ENCODE measurements around the gene TIAM2.
"Not testable (repeated sequence)": the region's sequence is repeated elsewhere in the genome, so short reads cannot be mapped to it uniquely, and the experiment has no call there.

TIAM2 gene

DNA sequence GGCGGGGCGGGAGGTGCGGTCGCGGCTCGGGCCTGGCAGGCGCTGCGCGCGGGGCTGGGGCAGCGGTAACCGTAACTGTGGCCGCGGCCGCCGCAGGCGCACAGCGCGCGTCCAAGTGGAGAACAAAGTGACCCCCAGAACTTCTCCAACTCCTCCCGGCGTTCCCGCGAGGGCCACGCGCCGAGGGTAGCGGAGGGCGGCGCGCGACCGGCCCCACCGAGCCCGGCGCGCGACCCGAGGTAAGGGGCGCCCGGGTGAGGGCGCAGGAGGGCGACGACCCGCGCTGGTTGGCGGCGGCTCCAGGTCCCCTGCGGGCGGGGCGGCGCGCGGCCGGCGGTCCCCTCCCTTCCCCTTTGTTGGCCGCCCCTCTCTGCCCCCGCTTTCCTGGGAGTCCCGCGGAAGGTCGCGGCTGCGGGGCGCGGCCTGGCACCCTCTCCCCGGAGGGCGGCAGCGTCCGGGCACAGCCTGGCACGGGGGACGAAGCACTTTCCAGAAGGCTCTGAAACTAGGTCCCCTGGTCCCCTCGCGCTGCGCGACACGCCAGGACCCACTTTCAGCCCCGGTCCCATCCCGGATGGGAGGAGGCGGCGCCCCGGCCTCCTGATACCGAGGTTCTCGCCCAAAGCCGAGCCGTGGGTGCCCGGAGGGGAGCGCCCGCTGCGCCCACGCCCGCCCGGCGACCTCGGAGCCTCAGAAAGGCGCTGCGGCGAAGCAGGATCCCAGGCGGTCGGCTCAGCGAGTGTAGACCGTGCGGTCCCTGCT, at the start of gene TIAM2:
TSS of gene TIAM2 (plus strand) at position 62 of the 762 bp plus-strand sequence. CDS start 133,909 bp downstream, outside the sequence.
- DNase-seq = no peak

DNA sequence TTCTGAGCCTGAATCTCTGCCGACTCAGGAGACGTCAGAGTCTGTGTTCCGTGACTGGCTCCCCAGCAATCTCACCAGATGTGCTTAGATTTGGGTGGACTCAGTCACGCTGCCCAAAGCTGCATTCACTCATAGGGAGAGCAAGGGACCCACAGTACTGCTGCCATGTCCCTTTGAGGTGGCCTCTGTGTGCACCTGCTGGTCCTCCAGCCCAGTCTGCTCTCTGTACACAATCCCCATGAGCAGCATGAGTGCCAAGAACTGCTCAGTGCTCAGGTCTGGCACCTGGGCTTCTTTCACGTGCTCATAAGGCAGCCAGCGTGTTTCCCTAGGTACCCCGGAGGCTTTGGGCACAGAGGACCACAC, 44.2 kb upstream of the TIAM2 start:
- DNase-seq = no peak

GRCh38 chr6:154951345-154952200, 43.5 kb upstream of the TIAM2 start:
- no peak for DNase-seq

DNA sequence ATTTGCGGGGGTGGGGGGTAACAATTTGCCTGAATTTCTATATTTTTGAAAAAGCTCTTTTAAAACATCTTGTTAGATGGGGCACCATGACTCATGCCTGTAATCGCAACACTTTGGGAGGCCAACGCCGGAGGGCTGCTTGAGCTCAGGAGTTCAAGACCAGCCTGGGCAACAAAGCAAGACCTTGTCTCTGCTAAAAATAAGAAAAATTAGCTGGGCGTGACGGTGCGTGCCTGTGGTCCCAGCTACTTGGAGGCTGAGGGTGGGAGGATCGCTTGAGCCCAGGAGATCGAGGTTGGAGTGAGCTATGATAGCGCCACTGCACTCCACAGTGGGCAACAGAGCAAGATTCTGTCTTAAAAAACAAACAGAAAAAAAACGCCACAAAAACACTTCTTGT, 41.5 kb upstream of the TIAM2 start:
- no peak for DNase-seq

DNA sequence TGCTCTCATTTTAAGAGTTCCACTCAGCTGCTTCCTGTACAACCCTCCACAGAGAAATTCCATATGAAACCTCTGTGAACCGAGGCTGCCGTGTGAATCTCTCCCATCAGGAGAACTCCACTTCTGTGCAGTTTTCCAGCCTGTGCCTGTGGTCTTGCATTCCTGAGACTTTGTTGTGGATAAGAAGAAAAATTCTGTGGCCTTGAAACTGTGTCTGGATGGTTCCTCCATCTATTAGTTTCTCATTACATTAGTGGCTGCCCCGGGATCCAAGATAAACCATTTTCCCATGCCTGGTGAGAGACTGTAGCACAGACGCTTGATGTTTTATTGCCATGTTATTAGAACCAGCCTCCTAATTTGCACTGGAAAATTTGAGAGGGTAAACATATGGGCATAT, 40.8 kb upstream of the TIAM2 start:
- no peak for DNase-seq

DNA sequence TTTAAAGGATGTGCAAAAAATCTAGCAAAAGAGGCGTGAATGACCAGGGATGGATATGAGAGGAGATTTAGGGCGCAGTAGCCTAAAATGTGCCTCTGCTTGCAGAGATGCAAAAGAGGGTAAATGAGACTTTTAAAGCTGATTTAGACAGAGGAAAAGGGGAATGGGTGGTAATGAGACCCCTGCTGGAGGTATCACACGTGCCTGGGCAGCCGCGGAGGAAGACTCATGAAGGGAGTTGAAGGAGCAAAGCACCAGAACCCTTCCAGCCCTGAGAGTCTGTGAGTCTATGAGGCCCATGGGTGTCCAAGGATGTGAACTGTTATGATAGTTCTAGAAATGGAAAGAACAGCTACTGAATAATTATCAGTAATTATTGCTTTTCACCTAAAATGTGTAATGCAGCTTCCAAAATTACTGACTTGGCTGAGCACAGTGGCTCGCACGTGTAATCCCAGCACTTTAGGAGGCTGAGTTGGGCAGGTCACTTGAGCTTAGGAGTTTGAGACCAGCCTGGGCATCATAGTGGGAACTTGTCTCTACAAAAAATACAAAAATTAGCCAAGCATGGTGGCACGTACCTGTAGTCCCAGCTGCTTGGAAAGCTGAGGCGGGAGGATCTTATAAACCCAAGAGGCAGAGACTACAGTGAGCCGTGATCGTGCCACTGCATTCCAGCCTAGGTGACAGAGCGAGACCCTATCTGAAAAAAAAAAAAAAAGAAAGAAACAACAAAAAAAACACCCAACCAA, 38.2 kb upstream of the TIAM2 start:
- DNase-seq = no peak

- no peak for DNase-seq
Measured at GRCh38 chr6:154958469-154958868, 36.6 kb upstream of the TIAM2 start.

GRCh38 chr6:154960299-154960843, 34.7 kb upstream of the TIAM2 start:
- DNase-seq = no peak

DNA sequence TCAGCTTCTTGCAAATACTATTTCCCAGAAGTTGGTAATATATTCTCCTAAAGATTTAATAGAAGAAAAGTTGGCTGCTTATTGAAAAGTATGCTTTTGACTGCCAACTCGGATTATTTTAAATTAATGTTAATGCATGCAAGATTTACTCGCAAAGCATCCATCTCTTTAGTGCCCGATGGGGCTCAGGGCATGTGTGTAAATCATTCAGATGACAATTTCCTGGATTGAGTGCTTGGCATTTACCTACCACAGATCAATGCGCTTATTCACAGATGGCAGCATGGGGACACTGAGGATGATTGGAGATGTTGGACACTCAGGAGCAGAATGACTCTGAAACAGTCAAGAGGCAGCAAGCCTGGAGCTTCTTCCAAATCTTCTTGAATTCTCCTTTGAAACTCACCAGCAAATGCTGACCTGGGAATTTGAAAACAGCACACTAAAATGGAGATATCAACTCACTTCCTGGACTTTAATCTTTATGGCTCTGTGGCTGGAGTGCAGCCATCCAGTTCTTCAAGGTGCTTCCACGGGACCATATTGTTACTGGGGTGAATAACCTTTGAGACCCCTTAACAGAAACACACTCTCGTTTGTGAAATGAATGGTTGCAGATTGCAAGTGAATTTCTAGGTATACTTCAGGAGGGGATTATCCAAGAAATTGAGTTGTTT, 34.1 kb upstream of the TIAM2 start:
- DNase-seq = no peak

DNA sequence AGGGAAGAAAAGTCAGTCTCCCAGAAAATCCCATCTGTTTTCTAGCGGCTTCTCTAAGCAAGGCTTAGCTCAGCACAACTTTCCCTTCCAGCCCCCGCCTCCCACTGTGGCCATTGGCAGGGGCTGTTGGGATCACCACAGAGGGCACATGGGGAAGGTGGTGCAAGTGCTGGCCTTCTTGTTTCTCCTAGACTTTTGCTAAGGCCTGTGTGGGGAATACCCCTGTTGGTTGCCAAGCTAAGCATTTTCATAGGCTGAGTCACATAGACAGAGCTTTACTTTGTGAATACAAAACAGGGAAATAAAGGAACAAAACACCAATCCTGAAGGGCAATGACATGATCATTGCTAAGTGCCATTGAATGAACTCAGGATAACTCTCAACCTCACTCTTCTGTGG, 32.4 kb upstream of the TIAM2 start:
- peak; percentile 70 for DNase-seq

- not testable (repeated sequence) for DNase-seq
Measured at GRCh38 chr6:154966065-154966770, 28.9 kb upstream of the TIAM2 start.

GRCh38 chr6:154969796-154970195, 25.3 kb upstream of the TIAM2 start:
- no peak for DNase-seq

DNA sequence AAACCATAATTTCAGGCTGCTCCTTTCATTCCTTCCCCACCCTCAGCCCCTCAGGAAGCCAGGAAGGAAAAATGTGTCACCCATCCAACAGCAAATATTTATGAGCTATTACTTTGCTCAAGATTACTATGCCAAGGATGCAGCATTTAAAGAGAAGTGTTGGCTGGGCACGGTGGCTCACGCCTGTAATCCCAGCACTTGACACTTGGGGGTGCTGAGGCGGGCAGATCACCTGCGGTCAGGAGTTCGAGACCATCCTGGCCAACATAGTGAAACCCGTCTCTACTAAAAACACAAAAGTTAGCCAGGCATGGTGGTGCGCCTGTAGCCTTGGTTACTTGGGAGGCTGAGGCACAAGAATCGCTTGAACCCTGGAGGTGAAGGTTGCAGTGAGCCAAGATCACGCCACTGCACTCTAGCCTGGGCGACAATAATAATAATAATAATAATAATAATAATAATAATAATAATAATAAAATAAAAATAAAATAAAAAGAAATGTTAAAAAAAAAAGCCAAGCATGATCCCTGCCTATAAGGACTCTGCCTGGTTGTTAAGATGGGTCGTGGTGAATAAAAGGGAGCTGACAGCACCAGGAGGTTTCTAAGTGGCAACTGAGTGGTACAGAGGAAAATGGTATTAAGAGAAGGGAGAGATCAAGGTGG, 20.5 kb upstream of the TIAM2 start:
- DNase-seq = no peak

- no peak for DNase-seq
Measured at GRCh38 chr6:154977588-154977987, 17.5 kb upstream of the TIAM2 start.

GRCh38 chr6:154980273-154981078, 14.6 kb upstream of the TIAM2 start:
- DNase-seq = no peak

DNA sequence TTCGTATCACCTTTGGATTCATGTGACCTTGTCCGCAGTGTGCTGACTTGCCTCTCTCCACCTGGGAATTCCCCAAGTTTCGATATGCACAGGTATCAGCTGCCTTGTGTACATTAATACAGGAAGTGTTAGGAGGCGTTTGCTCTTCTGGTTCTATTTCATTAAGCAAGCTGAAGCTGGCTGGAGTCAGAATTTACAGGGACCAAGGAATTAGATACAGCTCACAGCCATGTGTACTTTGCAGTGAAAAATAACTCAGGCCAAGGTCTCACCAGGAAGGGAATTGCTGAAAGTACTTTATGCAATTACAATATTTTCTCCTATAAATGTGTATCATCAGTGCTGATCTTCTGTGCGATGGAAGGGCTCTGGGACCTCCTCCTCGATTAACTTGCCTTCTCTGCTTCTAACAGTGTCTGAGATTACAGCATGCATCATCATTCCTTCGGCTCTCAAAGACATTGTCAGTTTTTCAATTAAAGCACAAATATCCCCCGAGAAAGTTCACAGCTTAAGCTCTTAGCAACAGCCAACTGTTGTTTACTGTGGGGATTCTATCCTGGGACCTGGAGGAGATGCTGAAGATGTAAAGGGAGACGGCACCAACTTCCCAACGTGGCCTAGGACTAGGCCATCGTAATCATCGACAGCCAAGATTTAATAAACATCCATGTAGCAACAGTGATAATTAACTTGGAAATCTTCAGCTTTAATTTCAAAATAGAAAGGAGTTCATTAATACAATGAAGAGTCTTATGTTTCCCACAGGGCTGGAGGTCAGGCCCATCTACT, 13.8 kb upstream of the TIAM2 start:
- no peak for DNase-seq

GRCh38 chr6:154984146-154984545, 11.0 kb upstream of the TIAM2 start:
- DNase-seq = no peak

- DNase-seq = no peak
Measured at GRCh38 chr6:154986787-154987235, 8.3 kb upstream of the TIAM2 start.

GRCh38 chr6:154989448-154989847, 5.7 kb upstream of the TIAM2 start:
- DNase-seq = no peak

DNA sequence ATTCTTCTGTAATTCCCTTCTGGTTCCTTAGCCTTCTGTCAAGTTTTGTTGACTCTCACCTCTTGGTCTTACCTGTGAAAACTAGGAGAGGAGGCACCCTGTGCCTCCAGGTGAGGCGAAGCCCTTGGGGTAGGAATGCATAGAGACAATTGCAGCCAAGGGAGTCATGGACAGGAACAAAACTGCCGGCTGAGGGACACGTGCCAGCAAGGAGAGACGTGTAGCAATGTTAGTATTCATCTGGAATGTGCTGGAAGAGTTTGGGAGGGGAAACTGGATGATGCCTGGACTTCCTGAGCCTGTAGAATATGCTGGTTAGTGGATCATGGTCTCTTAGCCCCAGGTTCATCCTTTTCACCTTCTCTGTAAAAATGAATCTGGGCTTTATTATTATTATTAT, 3.9 kb upstream of the TIAM2 start:
- DNase-seq = no peak
